Smooth muscle cell of the brain vasculature (primary cell): Measurements from ENCODE around the gene CLDN19.

Experiments
- DNase-seq: peaks from one replicate; pipeline ENCODE4 v3.0.0-alpha.2; 2012; ENCODE audit warnings: low read depth, low spot score

CLDN19 gene

GRCh38 chr1:42703888-42704464 lies 36.1 kb downstream of the CLDN19 start:
- no peak for DNase-seq

- no peak for DNase-seq
Observed at GRCh38 chr1:42700006-42700405, 40.0 kb downstream of the CLDN19 start.

- DNase-seq, result no peak
Observed at GRCh38 chr1:42698081-42698813, 41.8 kb downstream of the CLDN19 start.

- DNase-seq, result no peak
Observed at GRCh38 chr1:42692911-42693310, 47.1 kb downstream of the CLDN19 start.

GRCh38 chr1:42692461-42692860 lies 47.6 kb downstream of the CLDN19 start:
- DNase-seq, result no peak

- no peak for DNase-seq
Observed at GRCh38 chr1:42691157-42691498, 48.9 kb downstream of the CLDN19 start.

- no peak for DNase-seq
Observed at GRCh38 chr1:42690477-42691156, 49.4 kb downstream of the CLDN19 start.

- DNase-seq, result no peak
Observed at GRCh38 chr1:42689912-42690311, 50.1 kb downstream of the CLDN19 start.

- no peak for DNase-seq
Observed at GRCh38 chr1:42686418-42686817, 53.6 kb downstream of the CLDN19 start.

GRCh38 chr1:42684139-42684538 lies 55.9 kb downstream of the CLDN19 start:
- no peak for DNase-seq
